Cardiac fibroblast (primary cell): ENCODE results near the gene PHACTR4.
"Not testable (repeated sequence)": the region's sequence is repeated elsewhere in the genome, so short reads cannot be mapped to it uniquely, and the experiment has no call there.

Experiments
- DNase-seq, 2 donors: peaks; one replicate each; pipeline versions ENCODE4 v3.0.0 to v3.0.0-alpha.2; 2010; ENCODE audit warnings: low read depth in 2 of 2
- H3K4me3 ChIP-seq, 2 donors: replicated peaks in 1 of 2; 1 replicate in 1 of 2; 2 replicates in 1 of 2; pipeline ENCODE4 v1.5.1; 2011; ENCODE audit warnings: low read depth in 2 of 2, low read length in 2 of 2, mild to moderate bottlenecking in 2 of 2, moderate library complexity in 1 of 2
- TF ChIP-seq, protein P1 (sequence below): IDR thresholded peaks from one replicate; pipeline ENCODE4 v1.5.1; 2011; ENCODE audit warnings: low read depth, mild to moderate bottlenecking, low read length, inconsistent platforms

Gene PHACTR4

DNA sequence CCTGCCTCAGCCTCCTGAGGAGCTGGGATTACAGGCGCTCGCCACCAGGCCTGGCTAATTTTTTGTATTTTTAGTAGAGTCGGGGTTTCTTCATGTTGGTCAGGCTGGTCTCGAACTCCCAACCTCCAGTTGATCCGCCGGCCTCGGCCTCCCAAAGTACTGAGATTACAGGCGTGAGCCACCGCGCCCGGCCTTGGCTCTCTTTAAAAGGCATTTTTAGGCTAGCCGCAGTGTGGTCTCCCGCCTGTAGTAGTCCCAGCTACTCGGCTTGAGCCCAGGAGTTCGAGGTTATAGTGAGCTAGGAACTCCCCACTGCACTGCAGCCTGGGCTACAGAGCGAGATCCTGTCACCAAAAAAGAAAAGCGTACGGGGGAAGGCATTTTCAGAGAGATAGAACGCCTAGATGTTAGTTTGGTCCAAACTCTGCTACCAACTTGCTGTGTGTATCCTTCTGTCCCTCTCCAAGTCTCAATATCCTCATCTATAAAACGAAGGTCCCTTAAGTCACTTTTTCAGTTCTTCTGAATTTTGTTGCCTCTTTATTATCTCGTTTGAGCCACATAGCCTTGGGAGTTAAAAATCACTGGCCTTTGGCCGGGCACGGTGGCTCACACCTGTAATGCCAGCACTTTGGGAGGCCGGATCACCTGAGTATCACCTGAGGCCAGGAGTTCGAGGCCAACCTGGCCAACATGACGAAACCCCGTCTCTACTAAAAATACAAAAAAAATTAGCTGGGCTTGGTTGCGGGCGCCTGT lies 40.0 kb upstream of the PHACTR4 start:
- peak; percentile 37 to 44 for DNase-seq
- TF ChIP-seq, protein P1, sequence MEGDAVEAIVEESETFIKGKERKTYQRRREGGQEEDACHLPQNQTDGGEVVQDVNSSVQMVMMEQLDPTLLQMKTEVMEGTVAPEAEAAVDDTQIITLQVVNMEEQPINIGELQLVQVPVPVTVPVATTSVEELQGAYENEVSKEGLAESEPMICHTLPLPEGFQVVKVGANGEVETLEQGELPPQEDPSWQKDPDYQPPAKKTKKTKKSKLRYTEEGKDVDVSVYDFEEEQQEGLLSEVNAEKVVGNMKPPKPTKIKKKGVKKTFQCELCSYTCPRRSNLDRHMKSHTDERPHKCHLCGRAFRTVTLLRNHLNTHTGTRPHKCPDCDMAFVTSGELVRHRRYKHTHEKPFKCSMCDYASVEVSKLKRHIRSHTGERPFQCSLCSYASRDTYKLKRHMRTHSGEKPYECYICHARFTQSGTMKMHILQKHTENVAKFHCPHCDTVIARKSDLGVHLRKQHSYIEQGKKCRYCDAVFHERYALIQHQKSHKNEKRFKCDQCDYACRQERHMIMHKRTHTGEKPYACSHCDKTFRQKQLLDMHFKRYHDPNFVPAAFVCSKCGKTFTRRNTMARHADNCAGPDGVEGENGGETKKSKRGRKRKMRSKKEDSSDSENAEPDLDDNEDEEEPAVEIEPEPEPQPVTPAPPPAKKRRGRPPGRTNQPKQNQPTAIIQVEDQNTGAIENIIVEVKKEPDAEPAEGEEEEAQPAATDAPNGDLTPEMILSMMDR, result peak; percentile 16

DNA sequence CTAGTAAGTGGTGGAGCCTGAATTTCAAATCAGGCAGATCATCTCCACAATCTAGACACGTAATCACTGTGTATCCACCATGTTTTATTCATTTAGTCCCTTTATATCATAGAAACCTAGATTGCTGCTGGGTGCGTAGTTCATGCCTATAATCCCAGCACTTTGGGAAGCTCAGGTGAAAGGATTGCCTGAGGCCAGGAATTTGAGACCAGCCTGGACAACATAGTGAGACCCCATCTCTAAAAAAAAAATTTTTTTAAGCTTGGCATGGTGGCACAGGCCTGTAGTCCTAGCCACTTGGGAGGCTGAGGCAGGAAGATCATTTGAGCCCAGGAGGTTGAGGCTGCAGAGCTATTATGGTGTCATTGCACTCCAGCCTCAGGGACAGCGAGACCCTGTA lies 30.6 kb upstream of the PHACTR4 start:
- DNase-seq, result no peak
- TF ChIP-seq, protein P1, result no peak
- H3K4me3 ChIP-seq, result no peak overlapping the region

More for the DNA sequence above, 40.0 kb upstream of the PHACTR4 start:
- H3K4me3 ChIP-seq, result peak overlapping the region; percentile 53 to 75

DNA sequence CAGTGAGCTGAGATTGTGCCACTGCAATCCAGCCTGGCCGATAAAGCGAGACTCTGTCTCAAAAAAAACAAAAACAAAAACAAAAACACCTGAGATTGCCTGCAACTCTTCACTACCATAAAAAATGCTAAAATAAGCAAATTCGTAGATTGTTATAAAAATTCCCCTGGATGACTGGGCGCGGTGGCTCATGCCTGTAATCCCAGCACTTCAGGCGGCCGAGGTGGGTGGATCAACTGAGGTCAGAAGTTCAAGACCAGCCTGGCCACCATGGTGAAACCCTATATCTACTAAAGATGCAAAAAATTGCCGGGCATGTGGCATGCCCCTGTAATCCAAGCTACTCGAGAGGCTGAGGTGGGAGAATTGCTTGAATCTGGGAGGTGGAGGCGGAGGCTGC lies 30.0 kb upstream of the PHACTR4 start:
- H3K4me3 ChIP-seq, result no peak overlapping the region
- DNase-seq, result no peak
- TF ChIP-seq, protein P1, result no peak

DNA sequence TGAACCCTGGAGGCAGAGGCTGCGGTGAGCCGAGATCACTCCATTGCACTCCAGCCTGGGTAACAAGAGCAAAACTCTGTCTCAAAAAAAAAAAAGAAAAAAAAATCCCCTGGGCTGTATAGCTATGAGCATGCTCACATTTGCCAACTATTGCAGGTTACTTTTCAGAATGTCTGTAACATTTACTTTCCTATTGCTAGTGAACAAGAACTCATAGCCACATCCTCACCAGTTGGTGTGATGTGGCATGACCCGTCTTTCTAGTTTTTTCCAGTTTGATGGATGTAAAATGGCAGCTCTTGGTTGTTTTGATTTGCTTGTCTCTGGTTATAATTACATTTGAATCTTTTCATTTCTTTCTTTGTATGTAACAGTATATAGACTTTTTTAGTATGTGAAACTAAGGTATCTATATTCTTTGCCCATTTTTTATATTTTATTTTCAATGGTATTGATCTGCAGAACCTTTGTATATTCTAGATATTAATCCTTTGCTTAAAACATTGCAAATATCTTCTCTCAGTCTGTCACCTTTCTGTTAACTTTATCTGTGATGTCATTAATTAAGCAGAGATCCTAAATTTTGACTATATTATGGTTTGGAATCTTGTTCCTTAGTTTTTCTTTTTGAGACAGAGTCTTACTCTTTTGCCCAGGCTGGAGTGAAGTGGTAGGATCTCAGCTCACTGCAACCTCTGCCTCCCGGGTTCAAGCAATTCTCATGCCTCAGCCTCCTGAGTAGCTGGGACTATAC lies 29.1 kb upstream of the PHACTR4 start:
- TF ChIP-seq, protein P1, result no peak
- no peak for DNase-seq
- no peak overlapping the region for H3K4me3 ChIP-seq

DNA sequence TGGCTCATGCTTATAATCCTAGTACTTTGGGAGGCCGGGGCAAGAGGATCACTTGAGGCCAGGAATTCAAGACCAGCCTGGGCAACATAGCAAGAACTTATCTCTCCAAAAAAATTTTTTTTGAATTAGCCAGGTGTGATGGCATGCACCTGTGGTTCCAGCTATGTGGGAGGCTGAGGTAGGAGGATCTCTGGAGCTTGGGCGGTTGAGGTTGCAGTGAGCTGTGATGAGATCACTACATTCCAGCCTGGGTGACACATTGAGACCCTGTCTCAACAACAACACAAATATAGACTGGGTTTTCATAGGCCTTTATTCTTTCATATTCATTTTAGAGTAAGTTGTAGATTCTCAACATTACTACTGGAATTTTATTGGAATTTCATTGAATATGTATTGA lies 27.9 kb upstream of the PHACTR4 start:
- DNase-seq, result peak in 1 of 2 donors; percentile 57

DNA sequence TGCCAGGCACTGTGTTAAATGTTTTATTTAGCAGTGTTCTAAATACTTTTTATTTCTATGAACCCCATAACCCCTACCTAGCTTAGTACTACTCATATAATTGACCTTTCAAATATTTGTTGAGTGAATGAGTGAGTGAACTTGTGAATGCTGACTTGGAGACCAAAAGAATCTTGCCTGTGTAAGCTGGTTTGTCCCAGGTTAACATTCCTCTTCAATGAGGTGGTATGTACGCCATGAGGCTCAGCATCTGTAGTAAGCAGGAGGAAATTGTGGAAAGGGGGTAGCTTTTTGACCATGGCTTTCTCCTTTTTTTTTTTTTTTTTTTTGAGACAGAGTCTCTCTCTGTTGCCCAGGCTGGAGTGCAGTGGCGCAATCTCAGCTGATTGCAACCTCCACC lies 26.1 kb upstream of the PHACTR4 start:
- TF ChIP-seq, protein P1, result no peak
- H3K4me3 ChIP-seq, result no peak overlapping the region
- DNase-seq, result peak in 1 of 2 donors; percentile 78

More for the DNA sequence above, 27.9 kb upstream of the PHACTR4 start:
- no peak overlapping the region for H3K4me3 ChIP-seq
- TF ChIP-seq, protein P1, result no peak

DNA sequence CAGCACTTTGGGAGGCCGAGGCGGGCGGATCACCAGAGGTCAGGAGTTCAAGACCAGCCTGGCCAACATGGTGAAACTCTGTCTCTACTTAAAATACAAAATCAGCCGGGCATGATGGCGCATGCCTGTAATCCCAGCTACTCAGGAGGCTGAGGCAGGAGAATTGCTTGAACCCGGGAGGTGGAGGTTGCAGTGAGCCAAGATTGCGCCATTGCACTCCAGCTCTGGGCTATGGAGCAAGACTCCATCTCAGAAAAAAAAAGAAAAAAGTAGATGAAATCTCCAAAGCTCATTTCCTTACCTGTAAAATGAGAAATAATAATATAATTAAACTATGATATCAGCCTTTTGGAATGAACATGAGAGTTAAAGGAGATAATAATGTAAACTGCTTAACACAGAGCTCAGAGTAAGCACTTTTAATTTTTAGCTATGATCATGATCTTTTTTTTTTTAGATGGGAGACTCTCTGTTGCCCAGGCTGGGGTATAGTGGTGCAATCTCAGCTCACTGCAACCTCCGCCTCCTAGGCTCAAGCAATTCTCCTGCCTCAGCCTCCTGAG lies 16.2 kb upstream of the PHACTR4 start:
- not testable (repeated sequence) for H3K4me3 ChIP-seq, DNase-seq
